Endothelial cell of umbilical vein (primary cell): ENCODE measurements around the gene CDC34. TPM values are rescaled to one million over a fixed set of nuclear protein-coding genes. Genes with fewer than 3 reads are reported as not detected.

Experiments used
- BruUV-seq: library from RNA; stranded (reverse); fragments of 400-500 nt; replicated peaks from 2 replicates; lab custom pipeline; 2021; lab: Mats Ljungman, UMichigan
- CTCF ChIA-PET: fragments of 300-600, 350-600 bp; sonication (Branson Sonifier 250); formaldehyde crosslinking; loops from one replicate; lab custom pipeline; 2021; ENCODE audit warnings: antibody characterized with exemption, inconsistent platforms; lab: Charles Lee
- POLR2A ChIA-PET: fragments of 300-600, 350-600 bp; sonication (Branson Sonifier 250); formaldehyde crosslinking; loops from one replicate; lab custom pipeline; 2021; ENCODE audit warnings: antibody characterized with exemption, inconsistent platforms; lab: Charles Lee
- DNase-seq: peaks from one replicate; pipeline ENCODE4 v3.0.0-alpha.2; 2011; ENCODE audit warnings: low read depth, low spot score
- FAIRE-seq: peaks from 2 replicates; lab custom pipeline; 2011; peaks lifted over from hg19 to GRCh38; lab: Jason Lieb, UNC
- H2AFZ ChIP-seq: 2 replicates; pipeline ENCODE4 v1.6.0; 2012; ENCODE audit warnings: low read depth, low read length, control low read depth, inconsistent platforms
- H3K27ac ChIP-seq: 2 replicates; pipeline ENCODE4 v1.5.1; 2011; ENCODE audit warnings: low read depth, mild to moderate bottlenecking, control low read depth, low read length, moderate library complexity; ENCODE audit not compliant: insufficient read depth
- H3K27me3 ChIP-seq, 2 experiments: 2 replicates each; pipeline versions ENCODE4 v1.6.0 to v1.6.1; 2011; ENCODE audit warnings: low read length in 2 of 2, mixed read lengths in 1 of 2; ENCODE audit not compliant: control insufficient read depth in 2 of 2, insufficient read depth in 2 of 2
- H3K36me3 ChIP-seq, 2 experiments: 2 replicates in 1 of 2; 3 replicates in 1 of 2; pipeline ENCODE4 v1.5.1; 2011; ENCODE audit warnings: low read length in 2 of 2, mild to moderate bottlenecking in 1 of 2, moderate library complexity in 1 of 2; ENCODE audit not compliant: control insufficient read depth in 2 of 2, insufficient read depth in 2 of 2; ENCODE audit errors: extremely low read depth in 1 of 2
- H3K4me1 ChIP-seq: 3 replicates; pipeline ENCODE4 v1.5.1; 2011; ENCODE audit warnings: mild to moderate bottlenecking, low read length; ENCODE audit not compliant: control insufficient read depth, insufficient read depth; ENCODE audit errors: extremely low read depth
- H3K4me2 ChIP-seq: 2 replicates; pipeline ENCODE4 v1.6.1; 2011; ENCODE audit warnings: low read length, control low read depth, mixed read lengths; ENCODE audit not compliant: insufficient read depth
- H3K4me3 ChIP-seq, 3 experiments: fragments of 200-600 bp in 1 of 3; sonication (generic), shearing (Covaris generic) in 1 of 3; replicated peaks in 1 of 3; 2 replicates each; pipeline ENCODE4 v1.5.1; 2011 to 2016; ENCODE audit warnings: control low read depth in 3 of 3, low read length in 3 of 3, mild to moderate bottlenecking in 2 of 3, inconsistent platforms in 1 of 3, low read depth in 1 of 3, moderate library complexity in 1 of 3; ENCODE audit not compliant: insufficient read depth in 1 of 3
- H3K79me2 ChIP-seq: 2 replicates; pipeline ENCODE4 v1.6.0; 2012; ENCODE audit warnings: low read length, inconsistent platforms; ENCODE audit not compliant: control insufficient read depth, insufficient read depth
- H3K9ac ChIP-seq: replicated peaks from 2 replicates; pipeline ENCODE3; 2011; ENCODE audit warnings: low read length, control low read depth; ENCODE audit not compliant: insufficient read depth; ENCODE audit errors: extremely low read depth
- H3K9me1 ChIP-seq: replicated peaks from 3 replicates; pipeline ENCODE4 v1.6.0; 2011; ENCODE audit warnings: mild to moderate bottlenecking, low read length; ENCODE audit not compliant: control insufficient read depth, insufficient read depth; ENCODE audit errors: extremely low read depth
- H3K9me3 ChIP-seq: replicated peaks from 2 replicates; pipeline ENCODE4 v1.5.1; 2012; ENCODE audit warnings: low read length, inconsistent platforms; ENCODE audit not compliant: control insufficient read depth, insufficient read depth
- H4K20me1 ChIP-seq: replicated peaks from 2 replicates; pipeline ENCODE3; 2011; ENCODE audit warnings: mild to moderate bottlenecking, low read length; ENCODE audit not compliant: control insufficient read depth, insufficient read depth; ENCODE audit errors: extremely low read depth
- EZH2 ChIP-seq: IDR thresholded peaks from 2 replicates; pipeline ENCODE4 v1.6.1; 2012; ENCODE audit warnings: borderline replicate concordance, low read depth, mild to moderate bottlenecking, moderate library complexity, low read length, inconsistent platforms; ENCODE audit not compliant: severe bottlenecking
- FOS ChIP-seq: IDR thresholded peaks from 2 replicates; pipeline ENCODE4 v1.6.1; 2011; ENCODE audit warnings: mild to moderate bottlenecking, low read length, moderate library complexity, borderline replicate concordance; ENCODE audit not compliant: insufficient read depth
- GATA2 ChIP-seq: IDR thresholded peaks from 2 replicates; pipeline ENCODE4 v1.7.0; 2011; ENCODE audit warnings: low read depth, mild to moderate bottlenecking, moderate library complexity, mixed read lengths, low read length; ENCODE audit not compliant: insufficient read length, insufficient read depth
- JUN ChIP-seq: IDR thresholded peaks from 2 replicates; pipeline ENCODE4 v1.6.1; 2011; ENCODE audit warnings: borderline replicate concordance, low read depth; ENCODE audit not compliant: insufficient read length, insufficient read depth
- MYC ChIP-seq: IDR thresholded peaks from one replicate; pipeline ENCODE4 v1.6.1; 2011; ENCODE audit warnings: mild to moderate bottlenecking, low read depth, low read length
- POLR2A ChIP-seq: IDR thresholded peaks from 2 replicates; pipeline ENCODE4 v1.6.1; 2012; ENCODE audit warnings: low read depth, mild to moderate bottlenecking, control low read depth, low read length
- POLR2AphosphoS5 ChIP-seq: IDR thresholded peaks from 2 replicates; pipeline ENCODE4 v1.6.1; 2012; ENCODE audit warnings: low read depth, mild to moderate bottlenecking, control low read depth, low read length, moderate library complexity; ENCODE audit not compliant: insufficient read depth
- dilution Hi-C: fragments of 300-500 bp; cut with MboI; formaldehyde crosslinking; loops from one replicate; pipeline ENCODE4 v1.15.0; 2019; ENCODE audit warnings: low sequenced_read_pairs; ENCODE audit not compliant: extremely low pct_ligation_motif_present
- intact Hi-C: fragments of 100-400 bp; cut with micrococcal nuclease; formaldehyde crosslinking; loops from one replicate; pipeline ENCODE4 v1.10.0; 2022
- polyA plus RNA-seq, 4 experiments: library from polyadenylated mRNA; depleted of rRNA in 3 of 4; stranded (reverse) in 3 of 4; unstranded in 1 of 4; fragments of >200 nt; gene quantifications; 2 replicates each; pipeline versions ENCODE4 v1.2.1 to v1.2.3, GENCODE V29; 2011 to 2012; ENCODE audit warnings: missing spikeins in 1 of 4
- total RNA-seq: library from RNA; stranded (reverse); gene quantifications from 2 replicates; pipeline ENCODE4 v1.2.3, GENCODE V29; 2021
- TF ChIP-seq, protein P1 (sequence below), 2 donors: IDR thresholded peaks; 1 replicate in 1 of 2; 2 replicates in 1 of 2; pipeline ENCODE4 v1.5.1; 2011; ENCODE audit warnings: low read length in 2 of 2, mild to moderate bottlenecking in 2 of 2, moderate library complexity in 2 of 2, control low read depth in 1 of 2, inconsistent platforms in 1 of 2, low read depth in 1 of 2; ENCODE audit not compliant: insufficient read depth in 1 of 2; ENCODE audit errors: extremely low read depth in 1 of 2
- TF ChIP-seq, protein P2 (sequence below): IDR thresholded peaks from 2 replicates; pipeline ENCODE4 v1.6.1; 2011; ENCODE audit not compliant: insufficient read depth, insufficient read length

Gene CDC34
- total and polyA plus RNA-seq, 2 donors (not counting 3 experiments of a cell fraction or from before 2014, with no cell fraction given) = 90.4 to 92.9 TPM

- TF ChIP-seq, protein P1, sequence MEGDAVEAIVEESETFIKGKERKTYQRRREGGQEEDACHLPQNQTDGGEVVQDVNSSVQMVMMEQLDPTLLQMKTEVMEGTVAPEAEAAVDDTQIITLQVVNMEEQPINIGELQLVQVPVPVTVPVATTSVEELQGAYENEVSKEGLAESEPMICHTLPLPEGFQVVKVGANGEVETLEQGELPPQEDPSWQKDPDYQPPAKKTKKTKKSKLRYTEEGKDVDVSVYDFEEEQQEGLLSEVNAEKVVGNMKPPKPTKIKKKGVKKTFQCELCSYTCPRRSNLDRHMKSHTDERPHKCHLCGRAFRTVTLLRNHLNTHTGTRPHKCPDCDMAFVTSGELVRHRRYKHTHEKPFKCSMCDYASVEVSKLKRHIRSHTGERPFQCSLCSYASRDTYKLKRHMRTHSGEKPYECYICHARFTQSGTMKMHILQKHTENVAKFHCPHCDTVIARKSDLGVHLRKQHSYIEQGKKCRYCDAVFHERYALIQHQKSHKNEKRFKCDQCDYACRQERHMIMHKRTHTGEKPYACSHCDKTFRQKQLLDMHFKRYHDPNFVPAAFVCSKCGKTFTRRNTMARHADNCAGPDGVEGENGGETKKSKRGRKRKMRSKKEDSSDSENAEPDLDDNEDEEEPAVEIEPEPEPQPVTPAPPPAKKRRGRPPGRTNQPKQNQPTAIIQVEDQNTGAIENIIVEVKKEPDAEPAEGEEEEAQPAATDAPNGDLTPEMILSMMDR (IDR thresholded peaks at IDR 0.05; ENCODE audit: extremely low read depth in 1 of 2, insufficient read depth in 1 of 2, low read depth in 1 of 2, low read length in 2 of 2) = no peak
- TF ChIP-seq FOS (no peak), POLR2A (no peak), GATA2 (no peak), POLR2AphosphoS5 (no peak), EZH2 (no peak), MYC (no peak), JUN (no peak)
- TF ChIP-seq, protein P2, sequence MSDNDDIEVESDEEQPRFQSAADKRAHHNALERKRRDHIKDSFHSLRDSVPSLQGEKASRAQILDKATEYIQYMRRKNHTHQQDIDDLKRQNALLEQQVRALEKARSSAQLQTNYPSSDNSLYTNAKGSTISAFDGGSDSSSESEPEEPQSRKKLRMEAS = no peak
- no peak for FAIRE-seq
- Histone ChIP-seq H3K4me1 (no peaks in the 10 kb centered on the region), H2AFZ (no peak overlapping the region), H4K20me1 (no peaks in the 10 kb centered on the region), H3K36me3 (no peaks in the 10 kb centered on the region), H3K79me2 (no peaks in the 10 kb centered on the region), H3K27me3 (no peaks in the 10 kb centered on the region), H3K27ac (no peak overlapping the region), H3K9me1 (no peaks in the 10 kb centered on the region), H3K4me2 (no peak overlapping the region), H3K9ac (no peak overlapping the region), H3K4me3 (no peak overlapping the region), H3K9me3 (no peaks in the 10 kb centered on the region)
- CTCF ChIA-PET = no interaction called here
- DNase-seq = no peak
- no TSS peak for BruUV-seq
- POLR2A ChIA-PET = no interaction called here
- dilution Hi-C loops = no loop called here
- intact Hi-C loops = no loop called here
Observed at GRCh38 chr19:555474-555808, 23.9 kb downstream of the CDC34 start.
